ENCODE results near the gene TCF15. TPM values are rescaled to one million over a fixed set of nuclear protein-coding genes. Genes with fewer than 3 reads are reported as not detected.

TCF15 gene
- total and polyA plus RNA-seq, 4 donors = 0.58 to 1.0 TPM; not detected in 2

- 0 to 2% methylated on average over 36 of the region's 36 CpGs for WGBS, 2 donors
- H3K4me1 ChIP-seq (ENCODE audit: control insufficient read depth in 1 of 2, insufficient read depth in 2 of 2, low read length in 2 of 2) = no peaks in the 10 kb centered on the region
- peak overlapping the region; percentile 6 to 20 for H3K27ac ChIP-seq (ENCODE audit: low read depth in 1 of 2, low read length in 2 of 2)
- no peak for ATAC-seq (ENCODE audit: low FRiP score)
- H3K4me3 ChIP-seq (ENCODE audit: low read length in 2 of 2) = peak overlapping the region; percentile 22 to 67
- peak in 1 of 2 donors; percentile 70 for DNase-seq
- peaks cover 3 to 11% of the 10 kb centered on the region in 2 donors for H3K36me3 ChIP-seq (ENCODE audit: control insufficient read depth in 1 of 2, insufficient read depth in 2 of 2, low read length in 1 of 2)
- no peaks in the 10 kb centered on the region for H3K9me3 ChIP-seq (ENCODE audit: control insufficient read depth, low read length)
- intact Hi-C loops (cut with DNase I) = loop anchor here (5.0 to 10.0 kb wide), 4 partner anchors 108 to 245 kb away; partner anchors contain the start of genes CSNK2A1 (in 2 of the 2) and RBCK1 (in 1 of the 2)
- no peaks in the 10 kb centered on the region for H3K27me3 ChIP-seq (ENCODE audit: control insufficient read depth in 1 of 2, insufficient read depth in 2 of 2, low read length in 1 of 2)
These were observed 42.6 kb upstream of the TCF15 start for GRCh38 chr20:652615-653109.

GRCh38 chr20:651713-652614 is 41.9 kb upstream of the TCF15 start:
- Histone ChIP-seq H3K9me3 (ENCODE audit: control insufficient read depth, low read length) (peaks cover 2% of the 10 kb centered on the region), H3K4me3 (ENCODE audit: low read length in 2 of 2) (peak overlapping the region; percentile 22 to 67), H3K27ac (ENCODE audit: low read depth in 1 of 2, low read length in 2 of 2) (peak overlapping the region in 1 of 2 donors; percentile 20), H3K36me3 (ENCODE audit: control insufficient read depth in 1 of 2, insufficient read depth in 2 of 2, low read length in 1 of 2) (peaks cover 8 to 14% of the 10 kb centered on the region in 2 donors), H3K27me3 (ENCODE audit: control insufficient read depth in 1 of 2, insufficient read depth in 2 of 2, low read length in 1 of 2) (no peaks in the 10 kb centered on the region), H3K4me1 (ENCODE audit: control insufficient read depth in 1 of 2, insufficient read depth in 2 of 2, low read length in 2 of 2) (no peaks in the 10 kb centered on the region)
- intact Hi-C loops (cut with DNase I) = loop anchor here (5.0 to 10.0 kb wide), 4 partner anchors 107 to 245 kb away; partner anchors contain the start of genes CSNK2A1 (in 2 of the 2) and RBCK1 (in 1 of the 2)
- WGBS, 2 donors = 61 to 68% methylated on average over 20 of the region's 20 CpGs
- DNase-seq (no peak), ATAC-seq (ENCODE audit: low FRiP score) (no peak)

- Histone ChIP-seq H3K27me3 (ENCODE audit: control insufficient read depth in 1 of 2, insufficient read depth in 2 of 2, low read length in 1 of 2) (no peaks in the 10 kb centered on the region), H3K4me1 (ENCODE audit: control insufficient read depth in 1 of 2, insufficient read depth in 2 of 2, low read length in 2 of 2) (no peaks in the 10 kb centered on the region), H3K9me3 (ENCODE audit: control insufficient read depth, low read length) (peaks cover 2% of the 10 kb centered on the region), H3K27ac (ENCODE audit: low read depth in 1 of 2, low read length in 2 of 2) (no peak overlapping the region), H3K36me3 (ENCODE audit: control insufficient read depth in 1 of 2, insufficient read depth in 2 of 2, low read length in 1 of 2) (peaks cover 8 to 14% of the 10 kb centered on the region in 2 donors), H3K4me3 (ENCODE audit: low read length in 2 of 2) (no peak overlapping the region)
- intact Hi-C loops (cut with DNase I) = loop anchor here (5.0 to 10.0 kb wide), 4 partner anchors 106 to 244 kb away; partner anchors contain the start of genes CSNK2A1 (in 2 of the 2) and RBCK1 (in 1 of the 2)
- 86 to 87% methylated on average over 5 of the region's 5 CpGs for WGBS, 2 donors
- ATAC-seq (ENCODE audit: low FRiP score) (no peak), DNase-seq (no peak)
These were observed 40.8 kb upstream of the TCF15 start for GRCh38 chr20:650954-651353.

GRCh38 chr20:650281-650680 is 40.2 kb upstream of the TCF15 start:
- WGBS, 2 donors = 93 to 95% methylated on average over 5 of the region's 5 CpGs
- Histone ChIP-seq H3K36me3 (ENCODE audit: control insufficient read depth in 1 of 2, insufficient read depth in 2 of 2, low read length in 1 of 2) (peaks cover 8 to 14% of the 10 kb centered on the region in 2 donors), H3K27ac (ENCODE audit: low read depth in 1 of 2, low read length in 2 of 2) (no peak overlapping the region), H3K4me1 (ENCODE audit: control insufficient read depth in 1 of 2, insufficient read depth in 2 of 2, low read length in 2 of 2) (no peaks in the 10 kb centered on the region), H3K27me3 (ENCODE audit: control insufficient read depth in 1 of 2, insufficient read depth in 2 of 2, low read length in 1 of 2) (no peaks in the 10 kb centered on the region), H3K9me3 (ENCODE audit: control insufficient read depth, low read length) (peaks cover 2% of the 10 kb centered on the region), H3K4me3 (ENCODE audit: low read length in 2 of 2) (no peak overlapping the region)
- DNase-seq (peak in 1 of 2 donors; percentile 52), ATAC-seq (ENCODE audit: low FRiP score) (no peak)
- intact Hi-C loops (cut with DNase I) = loop anchor here (5.0 to 10.0 kb wide), 4 partner anchors 105 to 243 kb away; partner anchors contain the start of genes CSNK2A1 (in 2 of the 2) and RBCK1 (in 1 of the 2)

- intact Hi-C loops (cut with DNase I) = loop anchor here (10.0 kb wide), 2 partner anchors 83 to 293 kb away; no protein-coding TSS in a partner anchor
These were observed 37.4 kb upstream of the TCF15 start for GRCh38 chr20:647479-648019.

GRCh38 chr20:646868-647233 is 36.7 kb upstream of the TCF15 start:
- ATAC-seq (ENCODE audit: low FRiP score) (no peak), DNase-seq (no peak)
- peaks cover 8 to 14% of the 10 kb centered on the region in 2 donors for H3K36me3 ChIP-seq (ENCODE audit: control insufficient read depth in 1 of 2, insufficient read depth in 2 of 2, low read length in 1 of 2)
- WGBS, 2 donors = 93 to 95% methylated on average over 2 of the region's 2 CpGs
- no peak overlapping the region for H3K4me3 ChIP-seq (ENCODE audit: low read length in 2 of 2)
- H3K27me3 ChIP-seq (ENCODE audit: control insufficient read depth in 1 of 2, insufficient read depth in 2 of 2, low read length in 1 of 2) = no peaks in the 10 kb centered on the region
- H3K4me1 ChIP-seq (ENCODE audit: control insufficient read depth in 1 of 2, insufficient read depth in 2 of 2, low read length in 2 of 2) = no peaks in the 10 kb centered on the region
- peaks cover 2% of the 10 kb centered on the region for H3K9me3 ChIP-seq (ENCODE audit: control insufficient read depth, low read length)
- intact Hi-C loops (cut with DNase I) = loop anchor here (10.0 kb wide), 2 partner anchors 82 to 292 kb away; no protein-coding TSS in a partner anchor
- no peak overlapping the region for H3K27ac ChIP-seq (ENCODE audit: low read depth in 1 of 2, low read length in 2 of 2)

More at GRCh38 chr20:647479-648019, 37.4 kb upstream of the TCF15 start:
- ATAC-seq (ENCODE audit: low FRiP score) (no peak), DNase-seq (peak in 1 of 2 donors; percentile 14)
- Histone ChIP-seq H3K4me1 (ENCODE audit: control insufficient read depth in 1 of 2, insufficient read depth in 2 of 2, low read length in 2 of 2) (no peaks in the 10 kb centered on the region), H3K4me3 (ENCODE audit: low read length in 2 of 2) (no peak overlapping the region), H3K27me3 (ENCODE audit: control insufficient read depth in 1 of 2, insufficient read depth in 2 of 2, low read length in 1 of 2) (no peaks in the 10 kb centered on the region), H3K27ac (ENCODE audit: low read depth in 1 of 2, low read length in 2 of 2) (no peak overlapping the region), H3K9me3 (ENCODE audit: control insufficient read depth, low read length) (peaks cover 2% of the 10 kb centered on the region), H3K36me3 (ENCODE audit: control insufficient read depth in 1 of 2, insufficient read depth in 2 of 2, low read length in 1 of 2) (peaks cover 8 to 14% of the 10 kb centered on the region in 2 donors)
- 96 to 98% methylated on average over 2 of the region's 2 CpGs for WGBS, 2 donors

GRCh38 chr20:646107-646867 is 36.2 kb upstream of the TCF15 start:
- DNase-seq (peak in 1 of 2 donors; percentile 53), ATAC-seq (ENCODE audit: low FRiP score) (no peak)
- no peak overlapping the region for H3K27ac ChIP-seq (ENCODE audit: low read depth in 1 of 2, low read length in 2 of 2)
- intact Hi-C loops (cut with DNase I) = loop anchor here (10.0 kb wide), 2 partner anchors 81 to 291 kb away; no protein-coding TSS in a partner anchor
- H3K4me1 ChIP-seq (ENCODE audit: control insufficient read depth in 1 of 2, insufficient read depth in 2 of 2, low read length in 2 of 2) = no peaks in the 10 kb centered on the region
- H3K27me3 ChIP-seq (ENCODE audit: control insufficient read depth in 1 of 2, insufficient read depth in 2 of 2, low read length in 1 of 2) = no peaks in the 10 kb centered on the region
- H3K9me3 ChIP-seq (ENCODE audit: control insufficient read depth, low read length) = peaks cover 2% of the 10 kb centered on the region
- peaks cover 8 to 14% of the 10 kb centered on the region in 2 donors for H3K36me3 ChIP-seq (ENCODE audit: control insufficient read depth in 1 of 2, insufficient read depth in 2 of 2, low read length in 1 of 2)
- H3K4me3 ChIP-seq (ENCODE audit: low read length in 2 of 2) = no peak overlapping the region
- 88% methylated on average over 10 of the region's 10 CpGs for WGBS, 2 donors

Measured in aorta (tissue), 5 donors.